Astrocyte of the spinal cord (primary cell): ENCODE measurements around the gene AMACR.
A peak's percentile ranks its signal among the peaks of the same experiment; 100 is the strongest.

Experiments
- DNase-seq: peaks from one replicate; pipeline ENCODE4 v3.0.0; 2011; ENCODE audit warnings: low read depth, low spot score
- H3K4me3 ChIP-seq: 2 replicates; pipeline ENCODE4 v1.5.1; 2011; ENCODE audit warnings: low read depth, mild to moderate bottlenecking, low read length, moderate library complexity
- in situ Hi-C: cut with HindIII; loops from 2 replicates; pipeline ENCODE4 v1.10.0; 2017; ENCODE audit warnings: low sequenced_read_pairs
- TF ChIP-seq, protein P1 (sequence below): IDR thresholded peaks from 2 replicates; pipeline ENCODE4 v1.5.1; 2012; ENCODE audit warnings: low read depth, mild to moderate bottlenecking, low read length, inconsistent platforms

AMACR gene

DNA sequence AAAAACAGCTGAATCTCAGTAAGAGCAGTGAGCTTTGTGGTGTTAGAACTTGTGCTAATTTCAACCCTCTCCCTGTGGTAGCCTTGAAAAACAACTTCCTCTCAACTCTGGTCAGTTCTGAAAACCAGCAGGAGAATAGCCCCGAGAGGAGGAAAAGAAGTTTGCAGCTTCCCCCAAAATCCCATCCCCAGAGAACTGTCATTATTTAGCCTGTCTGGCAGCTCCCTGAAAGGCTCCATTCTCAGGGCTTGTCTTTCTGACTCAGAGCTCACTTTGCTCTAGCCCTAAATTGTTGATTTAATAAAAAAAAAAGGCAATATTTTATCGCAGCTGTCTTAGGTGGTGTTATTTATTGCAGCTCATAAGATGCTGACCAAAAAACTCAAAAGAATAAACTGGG is 12.0 kb downstream of the AMACR start:
- TF ChIP-seq, protein P1, sequence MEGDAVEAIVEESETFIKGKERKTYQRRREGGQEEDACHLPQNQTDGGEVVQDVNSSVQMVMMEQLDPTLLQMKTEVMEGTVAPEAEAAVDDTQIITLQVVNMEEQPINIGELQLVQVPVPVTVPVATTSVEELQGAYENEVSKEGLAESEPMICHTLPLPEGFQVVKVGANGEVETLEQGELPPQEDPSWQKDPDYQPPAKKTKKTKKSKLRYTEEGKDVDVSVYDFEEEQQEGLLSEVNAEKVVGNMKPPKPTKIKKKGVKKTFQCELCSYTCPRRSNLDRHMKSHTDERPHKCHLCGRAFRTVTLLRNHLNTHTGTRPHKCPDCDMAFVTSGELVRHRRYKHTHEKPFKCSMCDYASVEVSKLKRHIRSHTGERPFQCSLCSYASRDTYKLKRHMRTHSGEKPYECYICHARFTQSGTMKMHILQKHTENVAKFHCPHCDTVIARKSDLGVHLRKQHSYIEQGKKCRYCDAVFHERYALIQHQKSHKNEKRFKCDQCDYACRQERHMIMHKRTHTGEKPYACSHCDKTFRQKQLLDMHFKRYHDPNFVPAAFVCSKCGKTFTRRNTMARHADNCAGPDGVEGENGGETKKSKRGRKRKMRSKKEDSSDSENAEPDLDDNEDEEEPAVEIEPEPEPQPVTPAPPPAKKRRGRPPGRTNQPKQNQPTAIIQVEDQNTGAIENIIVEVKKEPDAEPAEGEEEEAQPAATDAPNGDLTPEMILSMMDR: no peak
- in situ Hi-C loops: no loop called here
- DNase-seq: no peak
- H3K4me3 ChIP-seq: no peak overlapping the region

DNA sequence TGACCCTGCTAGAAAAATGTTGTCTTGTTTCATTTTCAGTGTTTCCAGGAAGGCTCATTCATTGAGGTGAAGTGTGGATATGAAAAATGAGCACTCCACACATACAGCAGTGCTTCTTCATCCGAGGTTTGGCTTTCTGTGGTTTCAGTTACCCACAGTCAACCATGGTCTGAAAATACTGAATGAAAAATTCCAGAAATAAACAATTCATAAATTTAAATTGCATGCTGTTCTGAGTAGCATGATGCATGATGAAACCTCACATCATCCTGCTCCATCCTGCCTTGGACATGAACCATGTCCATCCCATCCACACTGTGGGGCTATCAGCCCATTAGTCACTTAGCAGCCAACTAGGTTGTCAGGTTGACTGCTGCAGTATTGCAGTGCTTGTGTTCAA is 13.0 kb downstream of the AMACR start:
- TF ChIP-seq, protein P1: no peak
- in situ Hi-C loops: no loop called here
- no peak overlapping the region for H3K4me3 ChIP-seq
- DNase-seq: peak; percentile 54

DNA sequence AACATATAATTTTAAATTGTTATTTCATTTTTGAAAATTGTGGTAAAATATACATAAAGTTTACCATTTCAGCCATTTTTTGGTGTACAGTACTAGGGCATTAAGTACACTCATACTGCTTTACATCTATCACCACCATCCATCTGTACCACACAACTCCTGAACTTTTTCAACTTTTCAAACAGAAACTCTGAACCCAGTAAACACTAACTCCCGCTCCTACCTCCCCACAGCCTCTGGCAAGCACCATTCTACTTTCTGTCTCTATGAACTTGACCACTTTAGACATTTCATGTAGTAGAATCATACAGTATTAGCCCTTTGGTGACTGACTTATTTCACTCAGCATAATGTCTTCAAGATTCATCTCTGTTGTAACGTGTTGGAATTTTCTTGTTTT is 15.0 kb downstream of the AMACR start:
- TF ChIP-seq, protein P1: no peak
- DNase-seq: no peak
- in situ Hi-C loops: no loop called here
- no peak overlapping the region for H3K4me3 ChIP-seq

DNA sequence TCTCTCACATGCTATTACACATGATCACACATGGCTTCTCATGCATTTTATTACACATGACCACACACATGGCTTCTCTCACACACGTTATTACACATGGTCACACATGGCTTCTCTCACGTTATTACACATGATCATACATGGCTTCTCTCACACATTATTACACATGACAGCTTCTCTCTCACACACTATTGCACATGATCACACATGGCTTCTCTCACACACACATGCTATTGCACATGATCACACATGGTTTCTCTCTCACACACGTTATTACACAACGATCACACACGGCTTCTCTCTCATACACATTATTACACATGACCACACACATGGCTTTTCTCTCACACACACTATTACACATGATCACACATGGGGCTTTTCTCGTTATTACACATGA is 22.4 kb downstream of the AMACR start:
- DNase-seq: no peak
- no peak overlapping the region for H3K4me3 ChIP-seq
- in situ Hi-C loops: no loop called here
- TF ChIP-seq, protein P1: no peak

DNA sequence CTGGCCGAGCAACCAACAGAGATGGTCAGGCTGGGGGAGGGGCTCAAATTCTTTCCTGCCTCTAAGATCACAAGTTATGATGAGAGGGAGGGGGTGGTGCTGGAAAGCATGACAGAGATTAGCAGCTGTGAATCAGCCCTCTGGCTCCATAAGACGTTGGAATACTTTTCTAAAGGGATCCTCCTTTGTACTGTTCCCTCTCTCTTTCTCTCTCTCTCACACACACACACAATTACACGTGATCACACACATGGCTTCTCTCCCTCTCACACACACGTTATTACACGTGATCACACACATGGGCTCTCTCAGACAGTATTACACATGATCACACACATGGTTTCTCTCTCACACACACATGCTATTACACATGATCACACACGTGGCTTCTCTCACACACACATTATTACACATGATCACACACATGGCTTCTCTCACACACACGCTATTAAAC is 23.2 kb downstream of the AMACR start, which contains the start of gene SLC45A2:
Gene SLC45A2 (minus strand): TSS at position 23 of the 454 bp plus-strand sequence. CDS start 110 bp downstream, outside the sequence.
- TF ChIP-seq, protein P1: no peak
- H3K4me3 ChIP-seq: no peak within 1 kb of the TSS
- in situ Hi-C loops: no loop called here
- DNase-seq: no peak

DNA sequence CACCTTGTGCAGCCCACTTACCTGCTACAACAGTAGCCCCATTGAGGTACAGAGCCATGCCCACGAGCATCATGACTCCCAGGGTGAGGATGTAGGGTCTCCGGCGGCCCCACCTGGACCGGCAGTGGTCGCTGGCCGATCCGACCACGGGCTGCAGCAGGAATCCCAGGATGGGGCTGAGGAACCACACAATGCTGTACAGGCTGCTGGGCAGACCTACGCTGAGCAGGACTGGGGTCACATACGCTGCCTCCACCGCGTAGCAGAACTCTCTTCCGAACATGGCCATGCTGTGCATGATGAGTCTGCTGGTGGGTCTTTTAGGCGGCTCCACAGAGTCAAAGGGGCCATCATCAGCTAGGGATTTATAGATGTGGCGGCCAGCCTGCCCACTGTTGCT is 23.7 kb downstream of the AMACR start:
- DNase-seq: no peak
- in situ Hi-C loops: no loop called here
- no peak overlapping the region for H3K4me3 ChIP-seq
- TF ChIP-seq, protein P1: no peak
